Measurements from ENCODE around the gene DPYD.

Gene DPYD

DNA sequence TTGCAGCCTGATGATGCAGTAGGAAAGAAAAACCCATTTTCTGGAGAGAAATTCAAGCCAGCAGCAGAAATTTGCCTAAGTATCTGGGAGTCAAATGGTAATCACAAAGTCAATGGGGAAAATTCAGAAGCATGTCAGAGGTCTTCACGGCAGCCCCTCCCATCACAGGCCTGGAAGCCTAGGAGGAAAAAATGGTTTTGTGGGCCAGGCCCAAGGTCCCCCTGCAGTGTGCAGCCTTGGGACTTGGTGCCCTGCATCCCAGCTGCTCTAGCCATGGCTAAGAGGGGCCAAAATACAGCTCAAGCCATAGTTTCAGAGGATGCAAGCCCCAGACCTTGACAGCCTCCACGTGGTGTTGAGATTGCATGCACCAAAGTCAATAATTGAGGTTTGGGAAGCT lies 864.4 kb downstream of the DPYD start:
- DNase-seq (ENCODE audit: low read depth in 1 of 2, low spot score in 1 of 2): no peak

DNA sequence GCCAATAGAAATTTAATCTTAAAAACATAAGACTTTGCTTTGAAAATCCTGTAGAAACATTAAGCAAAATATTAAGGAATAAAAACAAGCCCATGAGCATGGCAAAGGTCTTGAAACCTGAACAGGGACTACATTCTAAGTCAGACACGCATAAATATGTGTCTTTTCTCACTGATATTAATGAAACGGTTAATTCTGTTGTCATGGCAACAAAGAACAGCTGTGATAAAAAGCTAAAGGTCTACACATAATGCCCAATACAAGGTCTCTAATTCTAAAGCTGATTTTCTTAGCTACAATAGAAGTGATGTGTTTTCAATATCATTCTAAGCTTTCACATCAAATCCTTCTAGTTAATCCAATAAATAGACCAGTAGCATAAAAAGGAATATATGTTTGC lies 867.6 kb downstream of the DPYD start:
- no peak for DNase-seq (ENCODE audit: low read depth in 1 of 2, low spot score in 1 of 2)

GRCh38 chr1:97051823-97052222 lies 869.0 kb downstream of the DPYD start:
- DNase-seq (ENCODE audit: low read depth in 1 of 2, low spot score in 1 of 2): no peak

DNA sequence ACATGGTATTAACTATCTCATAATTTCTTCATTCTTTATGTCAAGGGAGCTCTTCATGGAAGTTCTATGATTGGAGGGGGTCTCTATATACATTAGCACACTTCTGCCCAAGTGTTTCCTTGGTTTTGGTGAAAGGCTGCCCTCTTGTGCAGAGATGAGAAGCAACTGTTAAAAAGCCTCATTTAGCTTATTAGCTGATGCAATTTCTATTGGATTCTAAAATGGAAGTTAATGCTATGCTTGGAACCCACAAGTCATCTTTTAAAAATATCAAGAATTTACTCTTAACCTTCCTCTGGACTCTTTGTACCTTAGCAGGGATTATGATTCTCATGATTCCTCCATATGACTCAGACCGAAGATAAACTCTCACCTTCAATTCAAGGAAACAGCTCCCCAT lies 870.3 kb downstream of the DPYD start:
- no peak for DNase-seq (ENCODE audit: low read depth in 1 of 2, low spot score in 1 of 2)

- DNase-seq (ENCODE audit: low read depth in 1 of 2, low spot score in 1 of 2): no peak
Measured at GRCh38 chr1:97047421-97047793, 873.4 kb downstream of the DPYD start.

DNA sequence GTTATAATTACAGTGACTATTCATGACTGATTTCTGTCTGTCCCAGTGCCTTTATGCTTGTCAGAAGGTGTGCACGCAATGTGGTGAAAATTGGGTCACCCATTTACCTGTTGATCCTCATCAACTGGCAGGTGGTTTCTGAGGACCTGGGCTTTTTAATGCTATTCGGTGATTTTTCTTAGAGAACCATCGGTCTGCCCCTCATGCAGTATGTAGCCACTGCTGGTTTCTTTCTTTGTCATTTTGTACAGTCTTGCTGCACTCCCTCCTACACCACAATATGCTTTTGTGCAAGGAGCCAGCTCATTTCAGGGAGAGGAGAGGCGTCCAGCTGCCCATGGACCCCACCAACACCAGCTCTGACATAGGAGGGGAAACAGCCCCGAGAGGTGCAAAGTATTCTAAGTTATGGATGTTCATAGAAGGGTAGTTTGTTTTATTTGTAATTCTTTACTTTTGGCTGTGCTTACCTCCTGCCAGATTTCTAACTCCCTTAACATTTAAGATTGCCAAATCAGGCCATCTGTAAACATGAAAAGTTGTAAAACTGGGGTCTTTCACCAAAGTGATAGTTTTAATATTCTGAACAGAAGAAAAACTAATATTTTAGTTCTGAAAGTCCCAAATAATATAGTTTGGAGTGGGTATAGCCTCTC lies 873.9 kb downstream of the DPYD start:
- no peak for DNase-seq (ENCODE audit: low read depth in 1 of 2, low spot score in 1 of 2)

DNA sequence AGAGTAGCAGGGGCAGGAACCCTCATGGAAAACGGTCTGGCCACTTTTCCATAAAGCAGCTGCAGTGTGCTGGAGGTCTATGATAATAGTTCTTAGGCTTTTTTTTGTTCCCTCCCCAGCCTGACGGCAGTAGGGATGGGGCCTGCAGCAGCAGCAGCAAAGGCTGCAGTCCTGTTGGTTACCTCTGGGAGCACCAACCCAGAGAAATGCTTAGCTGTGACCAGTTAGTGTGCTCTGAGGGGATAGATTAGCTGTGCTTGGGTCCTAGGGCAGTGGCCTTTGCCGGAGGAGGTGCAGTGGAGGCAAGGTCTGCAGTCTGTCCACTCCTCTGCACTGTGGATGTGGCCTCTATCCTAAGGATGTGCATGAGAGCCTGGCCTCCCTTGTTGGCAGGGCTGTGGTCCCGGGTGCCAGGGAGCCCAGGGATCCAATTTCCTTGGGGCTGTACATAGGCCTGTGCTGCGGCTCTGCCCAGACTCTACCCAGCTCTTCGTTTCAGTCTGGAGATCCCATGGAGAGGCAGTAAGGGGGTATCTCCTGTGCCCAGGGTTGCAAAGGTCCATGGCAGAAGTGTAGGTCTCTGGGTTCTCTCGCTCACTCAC lies 876.6 kb downstream of the DPYD start:
- DNase-seq (ENCODE audit: low read depth in 1 of 2, low spot score in 1 of 2): no peak

DNA sequence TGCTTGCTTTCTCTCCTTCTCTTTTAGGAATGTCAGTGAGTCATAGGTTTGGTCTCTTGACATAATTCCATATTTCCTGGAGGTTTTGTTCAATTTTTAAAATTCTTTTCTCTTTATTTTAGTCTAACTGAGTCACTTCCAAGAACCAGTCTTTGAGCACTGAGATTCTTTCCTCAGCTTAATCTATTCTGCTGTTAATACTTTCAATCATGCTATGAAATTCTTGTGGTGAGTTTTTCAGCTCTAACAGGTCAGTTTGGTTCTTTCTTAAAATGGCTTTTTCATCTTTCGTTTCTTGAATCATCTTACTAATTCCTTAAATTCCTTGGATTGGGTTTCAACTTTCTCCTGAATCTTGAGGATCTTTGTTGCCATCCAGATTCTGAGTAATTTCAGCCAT lies 878.3 kb downstream of the DPYD start:
- DNase-seq (ENCODE audit: low read depth in 1 of 2, low spot score in 1 of 2): no peak

- no peak for DNase-seq (ENCODE audit: low read depth in 1 of 2, low spot score in 1 of 2)
Measured at GRCh38 chr1:97041026-97041425, 879.8 kb downstream of the DPYD start.

GRCh38 chr1:97038410-97038809 lies 882.4 kb downstream of the DPYD start:
- DNase-seq (ENCODE audit: low read depth in 1 of 2, low spot score in 1 of 2): no peak

- no peak for DNase-seq (ENCODE audit: low read depth in 1 of 2, low spot score in 1 of 2)
Measured at GRCh38 chr1:97034651-97035050, 886.2 kb downstream of the DPYD start.

- no peak for DNase-seq (ENCODE audit: low read depth in 1 of 2, low spot score in 1 of 2)
Measured at GRCh38 chr1:97033949-97034348, 886.9 kb downstream of the DPYD start.

Measured in activated T-helper 1 cell treated with anti-CD3 and anti-CD28 coated beads, Interleukin-2, amount 50 U/mL, for 16 hours (primary cell).